T-helper 17 cell (primary cell): ENCODE results near the gene PLCH2. TPM values are rescaled to one million over a fixed set of nuclear protein-coding genes. Genes with fewer than 3 reads are reported as not detected.
A peak's percentile ranks its signal among the peaks of the same experiment; 100 is the strongest.

Experiments
- ATAC-seq: fragments of 150-1000 bp; cut with Tn5 transposase; 2 replicates; pipeline ENCODE4 v1.10.0; 2021; ENCODE audit warnings: mild to moderate bottlenecking, moderate library complexity
- DNase-seq, 3 donors: peaks; one replicate each; pipeline versions ENCODE4 v3.0.0 to v3.0.0-alpha.2; 2020 to 2021
- H3K9me3 ChIP-seq: one replicate; pipeline ENCODE4 v1.7.0; 2013; ENCODE audit warnings: low read length, mild to moderate bottlenecking; ENCODE audit not compliant: control insufficient read depth, poor library complexity, severe bottlenecking
- H3K27ac Mint-ChIP-seq: one replicate; pipeline ENCODE4 v1.8.0; 2022; ENCODE audit warnings: mild to moderate bottlenecking, moderate library complexity, mixed read lengths
- H3K27me3 Mint-ChIP-seq: one replicate; pipeline ENCODE4 v1.8.0; 2022; ENCODE audit warnings: mixed read lengths
- H3K36me3 Mint-ChIP-seq: one replicate; pipeline ENCODE4 v1.8.0; 2022; ENCODE audit warnings: low read depth, mixed read lengths
- H3K4me1 Mint-ChIP-seq: one replicate; pipeline ENCODE4 v1.8.0; 2022; ENCODE audit warnings: mild to moderate bottlenecking, mixed read lengths
- H3K4me3 Mint-ChIP-seq: one replicate; pipeline ENCODE4 v1.8.0; 2022; ENCODE audit warnings: mild to moderate bottlenecking, moderate library complexity, mixed read lengths
- total RNA-seq, 4 donors: library from RNA in 2 of 4; stranded (reverse) in 2 of 4; gene quantifications; one replicate each; pipeline ENCODE4 v1.2.3 and lab custom pipeline; 2022 to 2026

Gene PLCH2
- total RNA-seq: 10 to 100 TPM; 30.0 to 39.3 TPM
- total RNA-seq (lab: John Stamatoyannopoulos, UW): 24.3 to 56.2 reads per million in 2 donors

- no peak within 1 kb of the TSS for H3K4me3 Mint-ChIP-seq
- H3K27me3 Mint-ChIP-seq: no peaks in the 10 kb centered on the region
- DNase-seq (no peak), ATAC-seq (no peak)
- no peaks in the 10 kb centered on the region for H3K36me3 Mint-ChIP-seq
- no peaks in the 10 kb centered on the region for H3K4me1 Mint-ChIP-seq
- no peaks in the 10 kb centered on the region for H3K9me3 ChIP-seq
- H3K27ac Mint-ChIP-seq: no peak within 1 kb of the TSS
Measured at GRCh38 chr1:2476061-2476999, at the start of gene PLCH2. PLCH2 (plus strand) TSS chr1:2476289; CDS start chr1:2476589, 300 bp downstream.

- Mint-ChIP-seq H3K4me1 (peaks cover 2% of the 10 kb centered on the region), H3K27me3 (no peaks in the 10 kb centered on the region), H3K27ac (no peak overlapping the region), H3K4me3 (no peak overlapping the region), H3K36me3 (no peaks in the 10 kb centered on the region)
- no peak for ATAC-seq
- H3K9me3 ChIP-seq: no peaks in the 10 kb centered on the region
- DNase-seq: no peak
Measured at GRCh38 chr1:2426540-2426939, 49.5 kb upstream of the PLCH2 start.

- no peaks in the 10 kb centered on the region for H3K9me3 ChIP-seq
- no peaks in the 10 kb centered on the region for H3K36me3 Mint-ChIP-seq
- H3K27me3 Mint-ChIP-seq: no peaks in the 10 kb centered on the region
- no peak overlapping the region for H3K4me3 Mint-ChIP-seq
- no peak for ATAC-seq
- peaks cover 2% of the 10 kb centered on the region for H3K4me1 Mint-ChIP-seq
- DNase-seq: no peak
- no peak overlapping the region for H3K27ac Mint-ChIP-seq
Measured at GRCh38 chr1:2427051-2427450, 49.0 kb upstream of the PLCH2 start.

- Mint-ChIP-seq H3K27me3 (no peaks in the 10 kb centered on the region), H3K4me3 (no peak overlapping the region), H3K27ac (no peak overlapping the region), H3K36me3 (no peaks in the 10 kb centered on the region), H3K4me1 (peaks cover 2% of the 10 kb centered on the region)
- H3K9me3 ChIP-seq: no peaks in the 10 kb centered on the region
- ATAC-seq (no peak), DNase-seq (no peak)
Measured at GRCh38 chr1:2427976-2428375, 48.1 kb upstream of the PLCH2 start.

- no peak for DNase-seq
- peaks cover 2% of the 10 kb centered on the region for H3K4me1 Mint-ChIP-seq
- H3K4me3 Mint-ChIP-seq: no peak overlapping the region
- no peak overlapping the region for H3K27ac Mint-ChIP-seq
- ATAC-seq: no peak
- H3K27me3 Mint-ChIP-seq: no peaks in the 10 kb centered on the region
- H3K9me3 ChIP-seq: no peaks in the 10 kb centered on the region
- H3K36me3 Mint-ChIP-seq: no peaks in the 10 kb centered on the region
Measured at GRCh38 chr1:2428490-2428889, 47.6 kb upstream of the PLCH2 start.

GRCh38 chr1:2429780-2430591 is 46.1 kb upstream of the PLCH2 start:
- H3K4me3 Mint-ChIP-seq: no peak overlapping the region
- H3K27ac Mint-ChIP-seq: no peak overlapping the region
- H3K36me3 Mint-ChIP-seq: no peaks in the 10 kb centered on the region
- H3K4me1 Mint-ChIP-seq: peaks cover 2% of the 10 kb centered on the region
- no peak for ATAC-seq
- H3K9me3 ChIP-seq: no peaks in the 10 kb centered on the region
- H3K27me3 Mint-ChIP-seq: no peaks in the 10 kb centered on the region
- DNase-seq: no peak

GRCh38 chr1:2430592-2430973 is 45.5 kb upstream of the PLCH2 start:
- H3K36me3 Mint-ChIP-seq: no peaks in the 10 kb centered on the region
- no peak overlapping the region for H3K4me3 Mint-ChIP-seq
- H3K9me3 ChIP-seq: no peaks in the 10 kb centered on the region
- H3K4me1 Mint-ChIP-seq: no peaks in the 10 kb centered on the region
- no peak overlapping the region for H3K27ac Mint-ChIP-seq
- ATAC-seq: no peak
- no peak for DNase-seq
- no peaks in the 10 kb centered on the region for H3K27me3 Mint-ChIP-seq

GRCh38 chr1:2431103-2431502 is 45.0 kb upstream of the PLCH2 start:
- Mint-ChIP-seq H3K36me3 (no peaks in the 10 kb centered on the region), H3K4me1 (no peaks in the 10 kb centered on the region)
- ATAC-seq: no peak

GRCh38 chr1:2431518-2431917 is 44.6 kb upstream of the PLCH2 start:
- Mint-ChIP-seq H3K27me3 (no peaks in the 10 kb centered on the region), H3K4me1 (no peaks in the 10 kb centered on the region), H3K4me3 (no peak overlapping the region), H3K27ac (no peak overlapping the region), H3K36me3 (no peaks in the 10 kb centered on the region)
- no peaks in the 10 kb centered on the region for H3K9me3 ChIP-seq
- DNase-seq (no peak), ATAC-seq (no peak)

More at GRCh38 chr1:2431103-2431502, 45.0 kb upstream of the PLCH2 start:
- H3K4me3 Mint-ChIP-seq: no peak overlapping the region
- H3K27me3 Mint-ChIP-seq: no peaks in the 10 kb centered on the region
- no peaks in the 10 kb centered on the region for H3K9me3 ChIP-seq
- DNase-seq: no peak
- no peak overlapping the region for H3K27ac Mint-ChIP-seq

GRCh38 chr1:2432441-2432844 is 43.6 kb upstream of the PLCH2 start:
- no peak overlapping the region for H3K27ac Mint-ChIP-seq
- DNase-seq (no peak), ATAC-seq (no peak)
- no peaks in the 10 kb centered on the region for H3K4me1 Mint-ChIP-seq
- H3K27me3 Mint-ChIP-seq: no peaks in the 10 kb centered on the region
- no peaks in the 10 kb centered on the region for H3K36me3 Mint-ChIP-seq
- H3K4me3 Mint-ChIP-seq: no peak overlapping the region
- no peaks in the 10 kb centered on the region for H3K9me3 ChIP-seq

- no peaks in the 10 kb centered on the region for H3K36me3 Mint-ChIP-seq
- no peaks in the 10 kb centered on the region for H3K4me1 Mint-ChIP-seq
- H3K27ac Mint-ChIP-seq: no peak overlapping the region
- H3K9me3 ChIP-seq: no peaks in the 10 kb centered on the region
- no peaks in the 10 kb centered on the region for H3K27me3 Mint-ChIP-seq
- ATAC-seq (no peak), DNase-seq (no peak)
- no peak overlapping the region for H3K4me3 Mint-ChIP-seq
Measured at GRCh38 chr1:2433196-2433595, 42.9 kb upstream of the PLCH2 start.

GRCh38 chr1:2433936-2434655 is 42.0 kb upstream of the PLCH2 start:
- DNase-seq (no peak), ATAC-seq (no peak)
- no peak overlapping the region for H3K4me3 Mint-ChIP-seq
- no peaks in the 10 kb centered on the region for H3K9me3 ChIP-seq
- H3K4me1 Mint-ChIP-seq: no peaks in the 10 kb centered on the region
- H3K36me3 Mint-ChIP-seq: no peaks in the 10 kb centered on the region
- H3K27me3 Mint-ChIP-seq: no peaks in the 10 kb centered on the region
- H3K27ac Mint-ChIP-seq: no peak overlapping the region

- peak overlapping the region; percentile 57 for H3K27ac Mint-ChIP-seq
Measured at GRCh38 chr1:2435091-2435490, 41.0 kb upstream of the PLCH2 start.

More at GRCh38 chr1:2435091-2435490, 41.0 kb upstream of the PLCH2 start:
- DNase-seq (no peak), ATAC-seq (no peak)
- H3K9me3 ChIP-seq: no peaks in the 10 kb centered on the region
- no peaks in the 10 kb centered on the region for H3K27me3 Mint-ChIP-seq
- no peaks in the 10 kb centered on the region for H3K4me1 Mint-ChIP-seq
- no peaks in the 10 kb centered on the region for H3K36me3 Mint-ChIP-seq
- no peak overlapping the region for H3K4me3 Mint-ChIP-seq
